ENCODE data around the gene LIME1.

LIME1 gene

DNA sequence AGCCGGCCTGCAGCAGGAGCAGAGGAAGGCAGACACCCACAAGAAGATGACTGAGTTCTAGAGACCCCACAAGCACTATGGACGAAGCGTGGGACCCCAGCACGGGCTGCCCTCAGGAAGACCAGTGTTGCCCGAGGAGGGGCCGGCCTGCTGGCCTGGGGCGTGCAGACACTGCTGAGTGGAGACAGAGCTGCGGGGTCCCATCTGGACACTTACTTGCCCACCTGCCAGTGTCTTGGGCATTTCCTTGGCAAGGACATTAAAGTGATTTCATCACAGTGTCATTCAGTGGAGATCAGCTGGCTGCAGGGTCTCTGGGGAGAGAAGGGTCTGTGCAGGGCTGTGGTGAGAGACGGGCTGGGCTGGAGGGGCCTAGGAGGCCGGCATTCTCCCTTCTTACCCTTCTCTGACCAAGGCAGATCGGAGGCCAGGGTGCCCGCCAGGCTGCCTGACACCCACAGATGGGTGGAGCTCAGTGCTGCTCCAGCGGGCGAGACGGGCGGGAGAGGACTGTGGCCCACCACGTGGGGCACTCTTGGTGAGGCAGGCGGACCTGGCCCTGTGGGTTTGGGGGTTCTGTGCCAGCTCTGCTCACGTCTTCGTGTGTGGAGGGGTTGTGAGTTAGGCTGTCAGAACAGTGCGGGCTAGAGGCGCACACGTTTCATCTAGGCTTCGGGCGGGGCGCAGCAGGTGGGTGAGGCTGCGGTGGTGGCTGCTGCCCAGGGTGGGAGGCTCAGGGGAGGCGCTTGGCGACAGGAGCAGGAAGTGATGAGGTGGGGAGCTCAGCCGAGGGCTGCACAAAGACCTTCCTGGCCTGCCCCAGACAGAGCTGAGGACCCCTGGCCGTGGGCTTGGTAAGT lies at the start of gene LIME1:
TSS of gene LIME1 (plus strand) at position 806 of the 860 bp plus-strand sequence. CDS start 886 bp downstream, outside the sequence.
- peaks cover 17 to 20% of the 10 kb centered on the region in 2 donors for H3K36me3 ChIP-seq (ENCODE audit: control insufficient read depth in 2 of 2, insufficient read depth in 2 of 2, low read length in 2 of 2)
- peak within 1 kb of the TSS; percentile 26 to 71 for H3K27ac ChIP-seq (ENCODE audit: low read depth in 2 of 2, low read length in 2 of 2)
- H3K27me3 ChIP-seq (ENCODE audit: control insufficient read depth in 2 of 2, insufficient read depth in 2 of 2, low read length in 2 of 2), result no peaks in the 10 kb centered on the region
- peaks cover 32 to 34% of the 10 kb centered on the region in 2 donors for H3K4me1 ChIP-seq (ENCODE audit: control insufficient read depth in 2 of 2, insufficient read depth in 2 of 2, low read length in 2 of 2)
- H3K9me3 ChIP-seq (ENCODE audit: control insufficient read depth in 2 of 2, low read length in 2 of 2), result no peaks in the 10 kb centered on the region
- peak within 1 kb of the TSS; percentile 45 to 68 for H3K9ac ChIP-seq (ENCODE audit: low read depth in 1 of 2, low read length in 2 of 2)
- peak within 1 kb of the TSS; percentile 54 to 67 for H3K4me3 ChIP-seq (ENCODE audit: low read length in 2 of 2)

GRCh38 chr20:63687419-63688178 lies 48.9 kb upstream of the LIME1 start:
- peak overlapping the region in 1 of 2 donors; percentile 70 for H3K9ac ChIP-seq (ENCODE audit: low read depth in 1 of 2, low read length in 2 of 2)
- peaks cover 46 to 51% of the 10 kb centered on the region in 2 donors for H3K4me1 ChIP-seq (ENCODE audit: control insufficient read depth in 2 of 2, insufficient read depth in 2 of 2, low read length in 2 of 2)
- no peaks in the 10 kb centered on the region for H3K27me3 ChIP-seq (ENCODE audit: control insufficient read depth in 2 of 2, insufficient read depth in 2 of 2, low read length in 2 of 2)

DNA sequence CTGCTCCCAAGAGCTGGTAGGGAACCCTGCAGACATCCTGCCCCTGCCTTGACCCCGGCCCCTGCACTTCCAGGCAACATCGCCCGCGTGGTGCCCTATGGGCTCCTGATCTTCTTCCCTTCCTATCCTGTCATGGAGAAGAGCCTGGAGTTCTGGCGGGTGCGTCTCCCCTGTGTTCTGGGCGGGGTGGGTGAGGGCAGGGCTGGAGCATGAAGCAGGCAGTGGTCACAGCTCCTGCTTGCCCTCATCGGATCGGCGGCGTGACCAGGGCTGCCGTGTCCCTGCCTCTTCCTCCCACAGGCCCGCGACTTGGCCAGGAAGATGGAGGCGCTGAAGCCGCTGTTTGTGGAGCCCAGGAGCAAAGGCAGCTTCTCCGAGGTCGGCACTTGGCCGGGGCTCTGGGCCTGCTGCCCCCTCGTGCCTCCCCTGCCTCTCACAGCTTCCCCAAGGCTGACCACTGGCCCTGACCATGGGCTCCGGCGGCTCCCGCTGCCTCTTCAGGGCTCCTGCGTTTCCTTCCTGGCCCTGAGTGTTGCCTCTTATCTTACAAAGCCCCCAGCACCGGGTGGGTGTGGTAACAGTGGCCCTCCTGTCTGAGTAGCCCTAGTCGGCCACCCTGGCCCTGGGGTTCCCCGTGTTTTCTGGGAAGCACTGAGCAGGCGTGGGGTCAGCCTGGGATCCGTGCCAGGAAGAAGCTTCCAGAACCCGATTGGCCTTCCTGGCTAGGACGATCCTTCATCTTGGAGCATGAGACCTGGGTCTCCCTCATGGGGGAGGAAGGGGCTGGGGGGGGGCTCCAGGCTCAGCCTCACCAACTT lies 48.0 kb upstream of the LIME1 start:
- H3K27ac ChIP-seq (ENCODE audit: low read depth in 2 of 2, low read length in 2 of 2), result peak overlapping the region in 1 of 2 donors; percentile 85
- H3K4me1 ChIP-seq (ENCODE audit: control insufficient read depth in 2 of 2, insufficient read depth in 2 of 2, low read length in 2 of 2), result peaks cover 47 to 54% of the 10 kb centered on the region in 2 donors
- H3K36me3 ChIP-seq (ENCODE audit: control insufficient read depth in 2 of 2, insufficient read depth in 2 of 2, low read length in 2 of 2), result no peaks in the 10 kb centered on the region
- H3K9ac ChIP-seq (ENCODE audit: low read depth in 1 of 2, low read length in 2 of 2), result no peak overlapping the region
- no peaks in the 10 kb centered on the region for H3K9me3 ChIP-seq (ENCODE audit: control insufficient read depth in 2 of 2, low read length in 2 of 2)
- H3K27me3 ChIP-seq (ENCODE audit: control insufficient read depth in 2 of 2, insufficient read depth in 2 of 2, low read length in 2 of 2), result no peaks in the 10 kb centered on the region
- H3K4me3 ChIP-seq (ENCODE audit: low read length in 2 of 2), result no peak overlapping the region

More at GRCh38 chr20:63687419-63688178, 48.9 kb upstream of the LIME1 start:
- Histone ChIP-seq H3K9me3 (ENCODE audit: control insufficient read depth in 2 of 2, low read length in 2 of 2) (no peaks in the 10 kb centered on the region), H3K4me3 (ENCODE audit: low read length in 2 of 2) (peak overlapping the region; percentile 41 to 59), H3K36me3 (ENCODE audit: control insufficient read depth in 2 of 2, insufficient read depth in 2 of 2, low read length in 2 of 2) (no peaks in the 10 kb centered on the region), H3K27ac (ENCODE audit: low read depth in 2 of 2, low read length in 2 of 2) (peak overlapping the region; percentile 83 to 85)

DNA sequence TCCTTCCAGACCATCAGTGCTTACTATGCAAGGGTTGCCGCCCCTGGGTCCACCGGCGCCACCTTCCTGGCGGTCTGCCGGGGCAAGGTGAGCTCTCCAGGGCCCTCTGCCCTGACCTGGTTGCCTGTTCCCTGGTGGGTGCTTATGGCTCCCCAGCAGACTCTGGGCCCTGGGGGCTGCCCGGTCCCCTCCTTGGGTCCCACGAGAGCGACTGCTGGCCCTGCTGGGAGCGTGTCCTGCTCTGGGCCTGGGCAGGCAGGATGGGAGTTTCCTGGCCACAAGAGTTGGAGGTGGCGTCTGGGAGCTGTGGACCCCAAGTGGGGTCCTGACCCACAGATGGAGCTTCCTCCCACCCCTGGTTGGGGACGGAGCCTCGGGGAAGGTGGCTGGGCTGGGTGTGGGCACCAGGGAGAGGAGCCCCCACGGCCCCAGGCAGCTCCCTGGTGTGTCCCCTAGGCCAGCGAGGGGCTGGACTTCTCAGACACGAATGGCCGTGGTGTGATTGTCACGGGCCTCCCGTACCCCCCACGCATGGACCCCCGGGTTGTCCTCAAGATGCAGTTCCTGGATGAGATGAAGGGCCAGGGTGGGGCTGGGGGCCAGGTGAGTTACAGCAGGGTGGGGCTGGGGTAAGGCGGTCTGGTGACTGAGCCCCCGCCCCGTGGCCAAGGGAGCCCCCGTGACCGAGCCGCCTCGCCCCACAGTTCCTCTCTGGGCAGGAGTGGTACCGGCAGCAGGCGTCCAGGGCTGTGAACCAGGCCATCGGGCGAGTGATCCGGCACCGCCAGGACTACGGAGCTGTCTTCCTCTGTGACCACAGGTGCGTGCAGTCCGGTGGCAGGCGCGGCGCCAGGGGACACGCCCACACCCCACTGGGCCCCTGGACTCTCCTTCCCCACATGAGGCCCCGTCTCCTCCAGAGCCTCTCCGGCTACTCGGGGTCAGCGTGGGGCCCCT lies 47.1 kb upstream of the LIME1 start:
- Histone ChIP-seq H3K9me3 (ENCODE audit: control insufficient read depth in 2 of 2, low read length in 2 of 2) (no peaks in the 10 kb centered on the region), H3K27me3 (ENCODE audit: control insufficient read depth in 2 of 2, insufficient read depth in 2 of 2, low read length in 2 of 2) (no peaks in the 10 kb centered on the region), H3K9ac (ENCODE audit: low read depth in 1 of 2, low read length in 2 of 2) (peak overlapping the region in 1 of 2 donors; percentile 28), H3K4me1 (ENCODE audit: control insufficient read depth in 2 of 2, insufficient read depth in 2 of 2, low read length in 2 of 2) (peaks cover 47 to 54% of the 10 kb centered on the region in 2 donors), H3K4me3 (ENCODE audit: low read length in 2 of 2) (no peak overlapping the region), H3K36me3 (ENCODE audit: control insufficient read depth in 2 of 2, insufficient read depth in 2 of 2, low read length in 2 of 2) (peaks cover 0 to 3% of the 10 kb centered on the region in 2 donors), H3K27ac (ENCODE audit: low read depth in 2 of 2, low read length in 2 of 2) (peak overlapping the region in 1 of 2 donors; percentile 9)

- Histone ChIP-seq H3K9me3 (ENCODE audit: control insufficient read depth in 2 of 2, low read length in 2 of 2) (no peaks in the 10 kb centered on the region), H3K27ac (ENCODE audit: low read depth in 2 of 2, low read length in 2 of 2) (no peak overlapping the region), H3K9ac (ENCODE audit: low read depth in 1 of 2, low read length in 2 of 2) (peak overlapping the region in 1 of 2 donors; percentile 28), H3K4me1 (ENCODE audit: control insufficient read depth in 2 of 2, insufficient read depth in 2 of 2, low read length in 2 of 2) (peaks cover 47 to 54% of the 10 kb centered on the region in 2 donors), H3K4me3 (ENCODE audit: low read length in 2 of 2) (no peak overlapping the region), H3K27me3 (ENCODE audit: control insufficient read depth in 2 of 2, insufficient read depth in 2 of 2, low read length in 2 of 2) (no peaks in the 10 kb centered on the region), H3K36me3 (ENCODE audit: control insufficient read depth in 2 of 2, insufficient read depth in 2 of 2, low read length in 2 of 2) (peaks cover 0 to 3% of the 10 kb centered on the region in 2 donors)
Observed at GRCh38 chr20:63690003-63690897, 46.2 kb upstream of the LIME1 start.

DNA sequence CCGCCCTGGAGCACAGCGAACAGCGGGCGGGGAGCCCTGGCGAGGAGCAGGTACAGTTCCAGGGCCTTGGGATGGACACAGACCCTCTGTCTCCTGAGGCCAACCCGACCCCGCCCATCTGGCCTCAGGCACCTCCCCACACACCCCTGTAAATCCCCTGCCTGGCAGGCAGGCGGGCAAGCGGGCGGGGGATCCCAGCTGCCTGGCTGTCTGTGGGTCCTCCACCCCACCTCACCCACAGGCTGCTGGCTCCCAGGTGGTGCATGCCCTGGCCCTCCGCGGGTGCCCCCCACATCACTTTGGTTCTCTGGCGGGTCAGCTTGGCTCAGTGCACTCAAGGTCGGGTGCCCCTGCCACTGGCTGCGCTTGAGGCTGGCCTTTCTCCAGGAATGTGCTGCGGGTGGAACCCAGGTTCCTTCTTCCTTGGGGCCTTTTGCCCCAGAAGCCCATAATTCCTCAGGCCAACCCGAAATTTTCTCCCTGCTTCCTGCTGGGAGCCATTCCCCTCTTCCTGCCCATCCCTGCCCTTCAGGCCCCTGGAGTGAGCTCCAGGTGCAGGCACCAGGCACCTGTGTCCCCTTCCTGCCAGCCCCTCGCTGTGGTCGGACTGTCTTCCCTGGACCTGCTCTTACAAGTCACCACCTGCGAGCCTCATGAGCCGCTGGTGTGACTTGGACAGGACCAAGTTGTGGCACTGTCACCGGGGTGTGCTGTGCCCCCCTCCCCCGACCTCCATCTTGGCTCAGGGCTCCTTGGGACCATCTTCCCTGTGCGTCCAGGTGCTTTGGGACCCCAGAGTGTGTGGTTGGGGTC lies 45.4 kb upstream of the LIME1 start:
- H3K27ac ChIP-seq (ENCODE audit: low read depth in 2 of 2, low read length in 2 of 2), result peak overlapping the region in 1 of 2 donors; percentile 16
- no peaks in the 10 kb centered on the region for H3K9me3 ChIP-seq (ENCODE audit: control insufficient read depth in 2 of 2, low read length in 2 of 2)
- no peak overlapping the region for H3K4me3 ChIP-seq (ENCODE audit: low read length in 2 of 2)
- H3K4me1 ChIP-seq (ENCODE audit: control insufficient read depth in 2 of 2, insufficient read depth in 2 of 2, low read length in 2 of 2), result peaks cover 45 to 54% of the 10 kb centered on the region in 2 donors
- peaks cover 0 to 3% of the 10 kb centered on the region in 2 donors for H3K36me3 ChIP-seq (ENCODE audit: control insufficient read depth in 2 of 2, insufficient read depth in 2 of 2, low read length in 2 of 2)
- H3K9ac ChIP-seq (ENCODE audit: low read depth in 1 of 2, low read length in 2 of 2), result no peak overlapping the region
- no peaks in the 10 kb centered on the region for H3K27me3 ChIP-seq (ENCODE audit: control insufficient read depth in 2 of 2, insufficient read depth in 2 of 2, low read length in 2 of 2)

- H3K9ac ChIP-seq (ENCODE audit: low read depth in 1 of 2, low read length in 2 of 2), result peak overlapping the region in 1 of 2 donors; percentile 3
Observed at GRCh38 chr20:63691711-63692435, 44.6 kb upstream of the LIME1 start.

More at GRCh38 chr20:63691711-63692435, 44.6 kb upstream of the LIME1 start:
- H3K4me3 ChIP-seq (ENCODE audit: low read length in 2 of 2), result peak overlapping the region in 1 of 2 donors; percentile 1
- no peaks in the 10 kb centered on the region for H3K27me3 ChIP-seq (ENCODE audit: control insufficient read depth in 2 of 2, insufficient read depth in 2 of 2, low read length in 2 of 2)
- H3K36me3 ChIP-seq (ENCODE audit: control insufficient read depth in 2 of 2, insufficient read depth in 2 of 2, low read length in 2 of 2), result peaks cover 0 to 3% of the 10 kb centered on the region in 2 donors
- H3K27ac ChIP-seq (ENCODE audit: low read depth in 2 of 2, low read length in 2 of 2), result peak overlapping the region; percentile 16 to 30
- peaks cover 42 to 52% of the 10 kb centered on the region in 2 donors for H3K4me1 ChIP-seq (ENCODE audit: control insufficient read depth in 2 of 2, insufficient read depth in 2 of 2, low read length in 2 of 2)
- H3K9me3 ChIP-seq (ENCODE audit: control insufficient read depth in 2 of 2, low read length in 2 of 2), result no peaks in the 10 kb centered on the region
